A673 (cell line): ENCODE data around the gene SUSD6. TPM values are rescaled to one million over a fixed set of nuclear protein-coding genes. Genes with fewer than 3 reads are reported as not detected.

ENCODE experiments used
- BruUV-seq: library from RNA; stranded (reverse); fragments of 400-500 nt; replicated peaks from 2 replicates; lab custom pipeline; 2021; lab: Mats Ljungman, UMichigan
- CTCF ChIA-PET: fragments of 300-600 bp; sonication (Branson Sonifier 250); formaldehyde crosslinking; loops from one replicate; lab custom pipeline; 2022; ENCODE audit warnings: antibody characterized with exemption; lab: Charles Lee
- POLR2A ChIA-PET: fragments of 300-600 bp; sonication (Branson Sonifier 250); formaldehyde crosslinking; loops from one replicate; lab custom pipeline; 2022; ENCODE audit warnings: antibody characterized with exemption; ENCODE audit not compliant: low non-redundant PET; lab: Charles Lee
- DNase-seq: peaks from one replicate; pipeline ENCODE4 v3.0.0-alpha.2; 2015; ENCODE audit warnings: low spot score
- H3K27ac ChIP-seq: fragments of 200-600 bp; sonication (generic); 2 replicates; pipeline ENCODE4 v1.5.1; 2016; ENCODE audit warnings: mixed run types, low read depth, mild to moderate bottlenecking, mixed read lengths, antibody characterized with exemption, low read length; ENCODE audit not compliant: poor library complexity, severe bottlenecking
- H3K27me3 ChIP-seq: fragments of 200-600 bp; sonication (generic); replicated peaks from 2 replicates; pipeline ENCODE4 v1.6.1; 2017; ENCODE audit warnings: mixed run types, low read depth, mild to moderate bottlenecking, mixed read lengths, antibody characterized with exemption, low read length; ENCODE audit not compliant: insufficient read depth, poor library complexity
- H3K36me3 ChIP-seq: fragments of 200-600 bp; sonication (generic); 2 replicates; pipeline ENCODE4 v1.6.1; 2016; ENCODE audit warnings: mixed run types, mild to moderate bottlenecking, mixed read lengths, antibody characterized with exemption, low read length; ENCODE audit not compliant: insufficient read depth, poor library complexity, severe bottlenecking
- H3K4me1 ChIP-seq: fragments of 200-600 bp; sonication (generic); 2 replicates; pipeline ENCODE4 v1.6.1; 2017; ENCODE audit warnings: mixed run types, mild to moderate bottlenecking, mixed read lengths, antibody characterized with exemption, low read length; ENCODE audit not compliant: insufficient read depth, poor library complexity, severe bottlenecking
- H3K4me3 ChIP-seq: fragments of 200-600 bp; sonication (generic); 2 replicates; pipeline ENCODE4 v1.5.1; 2016; ENCODE audit warnings: low read depth, mixed run types, mild to moderate bottlenecking, mixed read lengths, low read length; ENCODE audit not compliant: poor library complexity, severe bottlenecking
- H3K9me3 ChIP-seq: fragments of 200-600 bp; sonication (generic); 2 replicates; pipeline ENCODE4 v1.6.1; 2016; ENCODE audit warnings: mixed run types, low read depth, mild to moderate bottlenecking, mixed read lengths, antibody characterized with exemption, low read length; ENCODE audit not compliant: poor library complexity, severe bottlenecking
- EZH2 ChIP-seq: fragments of 200-600 bp; sonication (generic); IDR thresholded peaks from 2 replicates; pipeline ENCODE4 v1.6.1; 2017; ENCODE audit warnings: borderline replicate concordance, low read depth, mild to moderate bottlenecking, mixed read lengths, antibody characterized with exemption, low read length; ENCODE audit not compliant: poor library complexity, severe bottlenecking
- intact Hi-C: fragments of 100-400 bp; cut with micrococcal nuclease; formaldehyde crosslinking; loops from one replicate; pipeline ENCODE4 v1.10.0; 2022; ENCODE audit not compliant: unreplicated experiment
- total RNA-seq: library from RNA; stranded (reverse); gene quantifications from 2 replicates; pipeline ENCODE4 v1.2.3, GENCODE V29; 2021
- TF ChIP-seq, protein P1 (sequence below): fragments of 300-800, 200-600 bp; sonication (generic); conservative IDR thresholded peaks from 2 replicates; pipeline ENCODE4 v1.5.1; 2017; ENCODE audit warnings: low read depth, mild to moderate bottlenecking, antibody characterized with exemption, low read length, moderate library complexity, mixed read lengths

Gene SUSD6
- total RNA-seq, 1 experiment from 2014 or later = 9.2 TPM

DNA sequence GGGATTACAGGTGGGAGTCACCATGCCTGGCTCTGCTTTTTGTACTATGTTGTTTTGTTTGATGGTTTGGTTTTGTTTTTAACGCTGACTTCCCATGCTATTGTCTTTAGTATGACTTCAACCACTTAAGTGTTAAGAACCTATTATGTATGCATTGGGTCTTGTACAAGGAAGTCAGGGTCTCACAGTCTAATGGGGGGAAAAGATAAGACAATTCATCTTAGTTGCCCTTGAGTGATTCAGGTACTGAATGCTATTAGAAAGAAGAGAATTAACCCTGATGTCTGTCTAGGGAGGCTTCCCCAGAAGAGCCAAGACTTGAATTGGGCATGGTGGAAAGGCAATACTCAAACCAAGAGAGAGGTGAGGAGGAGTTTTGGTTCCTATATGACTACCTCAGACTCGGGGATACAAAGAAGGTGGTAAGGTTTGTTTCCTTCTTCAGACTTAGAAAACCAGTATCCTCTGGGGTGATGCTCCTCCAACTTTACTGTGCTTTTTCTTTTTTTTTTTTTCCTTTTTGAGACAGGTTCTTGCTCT, 64.6 kb downstream of the SUSD6 start:
- CTCF ChIA-PET = no interaction called here
- no TSS peak for BruUV-seq
- H3K27ac ChIP-seq = no peak overlapping the region
- no peaks in the 10 kb centered on the region for H3K36me3 ChIP-seq
- no peaks in the 10 kb centered on the region for H3K9me3 ChIP-seq
- no peak overlapping the region for H3K4me3 ChIP-seq
- TF ChIP-seq, protein P1, sequence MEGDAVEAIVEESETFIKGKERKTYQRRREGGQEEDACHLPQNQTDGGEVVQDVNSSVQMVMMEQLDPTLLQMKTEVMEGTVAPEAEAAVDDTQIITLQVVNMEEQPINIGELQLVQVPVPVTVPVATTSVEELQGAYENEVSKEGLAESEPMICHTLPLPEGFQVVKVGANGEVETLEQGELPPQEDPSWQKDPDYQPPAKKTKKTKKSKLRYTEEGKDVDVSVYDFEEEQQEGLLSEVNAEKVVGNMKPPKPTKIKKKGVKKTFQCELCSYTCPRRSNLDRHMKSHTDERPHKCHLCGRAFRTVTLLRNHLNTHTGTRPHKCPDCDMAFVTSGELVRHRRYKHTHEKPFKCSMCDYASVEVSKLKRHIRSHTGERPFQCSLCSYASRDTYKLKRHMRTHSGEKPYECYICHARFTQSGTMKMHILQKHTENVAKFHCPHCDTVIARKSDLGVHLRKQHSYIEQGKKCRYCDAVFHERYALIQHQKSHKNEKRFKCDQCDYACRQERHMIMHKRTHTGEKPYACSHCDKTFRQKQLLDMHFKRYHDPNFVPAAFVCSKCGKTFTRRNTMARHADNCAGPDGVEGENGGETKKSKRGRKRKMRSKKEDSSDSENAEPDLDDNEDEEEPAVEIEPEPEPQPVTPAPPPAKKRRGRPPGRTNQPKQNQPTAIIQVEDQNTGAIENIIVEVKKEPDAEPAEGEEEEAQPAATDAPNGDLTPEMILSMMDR = no peak
- TF ChIP-seq EZH2 = no peak
- DNase-seq = no peak
- no peaks in the 10 kb centered on the region for H3K27me3 ChIP-seq
- intact Hi-C loops = no loop called here
- POLR2A ChIA-PET = no interaction called here
- H3K4me1 ChIP-seq = peaks cover 10% of the 10 kb centered on the region

DNA sequence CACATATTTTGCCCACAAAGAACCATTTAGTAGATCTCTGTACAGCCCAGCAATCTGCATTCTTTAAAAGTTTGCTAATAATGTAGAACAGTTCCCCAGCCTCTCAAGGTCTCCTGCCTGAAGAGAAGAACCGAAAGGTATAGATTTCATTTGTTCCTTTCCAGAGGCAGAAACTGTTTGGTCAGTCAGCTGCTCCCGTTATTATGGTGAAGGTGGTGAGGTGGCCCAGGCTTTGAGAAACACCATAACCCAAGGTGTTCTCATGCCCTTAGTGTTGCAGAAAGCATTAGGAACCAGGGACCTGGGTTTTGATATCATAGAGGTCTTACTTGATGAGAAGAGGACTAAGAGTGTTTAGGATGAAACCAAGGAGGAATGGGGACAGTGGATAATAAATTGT, 65.3 kb downstream of the SUSD6 start:
- CTCF ChIA-PET = interaction anchor here (0.6 kb wide), 1 partner anchor 23 kb away, joined by 4 read pairs; no protein-coding TSS in a partner anchor
- no peaks in the 10 kb centered on the region for H3K9me3 ChIP-seq
- H3K4me3 ChIP-seq = no peak overlapping the region
- POLR2A ChIA-PET = no interaction called here
- TF ChIP-seq, protein P1 = no peak
- TF ChIP-seq EZH2 = no peak
- no peaks in the 10 kb centered on the region for H3K36me3 ChIP-seq
- DNase-seq = no peak
- no peak overlapping the region for H3K27ac ChIP-seq
- intact Hi-C loops = no loop called here
- H3K27me3 ChIP-seq = no peaks in the 10 kb centered on the region
- H3K4me1 ChIP-seq = peaks cover 4% of the 10 kb centered on the region
- no TSS peak for BruUV-seq

- no peaks in the 10 kb centered on the region for H3K4me1 ChIP-seq
- no TSS peak for BruUV-seq
- no peak for DNase-seq
- no peaks in the 10 kb centered on the region for H3K27me3 ChIP-seq
- intact Hi-C loops = no loop called here
- CTCF ChIA-PET = no interaction called here
- POLR2A ChIA-PET = no interaction called here
- no peak for TF ChIP-seq EZH2
- TF ChIP-seq, protein P1 = no peak
- H3K9me3 ChIP-seq = no peaks in the 10 kb centered on the region
- H3K36me3 ChIP-seq = no peaks in the 10 kb centered on the region
- no peak overlapping the region for H3K27ac ChIP-seq
- no peak overlapping the region for H3K4me3 ChIP-seq
These were observed 68.9 kb downstream of the SUSD6 start for GRCh38 chr14:69680297-69680696.
